B cell (primary cell): Measurements from ENCODE around the gene RAB39B.

Experiments
- CTCF ChIP-seq: fragments of 200-600 bp; IDR thresholded peaks from one replicate; pipeline ENCODE4 v1.8.0; 2022; ENCODE audit warnings: antibody characterized with exemption, mild to moderate bottlenecking
- EZH2 ChIP-seq: IDR thresholded peaks from 2 replicates; pipeline ENCODE4 v1.6.1; 2012; ENCODE audit warnings: borderline replicate concordance, low read depth, mild to moderate bottlenecking, moderate library complexity, low read length; ENCODE audit not compliant: insufficient read depth, poor library complexity, severe bottlenecking

GRCh38 chrX:155313766-155314165 lies 49.5 kb upstream of the RAB39B start:
- TF ChIP-seq CTCF (no peak), EZH2 (no peak)
